Skeletal muscle satellite cell (primary cell): ENCODE data around the gene ANKS1B.
"Not testable (repeated sequence)": the region's sequence is repeated elsewhere in the genome, so short reads cannot be mapped to it uniquely, and the experiment has no call there.

Experiments used
- H3K27me3 ChIP-seq: 2 replicates; pipeline ENCODE4 v1.7.0; 2013; ENCODE audit warnings: low read length; ENCODE audit not compliant: control insufficient read depth, insufficient read depth
- H3K36me3 ChIP-seq: 2 replicates; pipeline ENCODE4 v1.7.0; 2013; ENCODE audit warnings: mild to moderate bottlenecking, control low read depth, low read length; ENCODE audit not compliant: insufficient read depth
- H3K4me1 ChIP-seq: 2 replicates; pipeline ENCODE4 v1.7.0; 2013; ENCODE audit warnings: low read length; ENCODE audit not compliant: control insufficient read depth, insufficient read depth
- H3K4me2 ChIP-seq: 2 replicates; pipeline ENCODE4 v1.7.0; 2013; ENCODE audit warnings: mild to moderate bottlenecking, low read length
- H3K4me3 ChIP-seq: 2 replicates; pipeline ENCODE4 v1.7.0; 2013; ENCODE audit warnings: low read length
- H3K9ac ChIP-seq: 2 replicates; pipeline ENCODE4 v1.7.0; 2013; ENCODE audit warnings: mild to moderate bottlenecking, low read depth, low read length, moderate library complexity
- H3K9me3 ChIP-seq: replicated peaks from 2 replicates; pipeline ENCODE4 v1.7.0; 2013; ENCODE audit warnings: mild to moderate bottlenecking, control low read depth, low read length

ANKS1B gene

GRCh38 chr12:98980508-98980907 lies 1004.2 kb downstream of the ANKS1B start:
- no peak overlapping the region for H3K4me2 ChIP-seq
- no peaks in the 10 kb centered on the region for H3K4me1 ChIP-seq
- H3K9ac ChIP-seq = no peak overlapping the region
- no peaks in the 10 kb centered on the region for H3K27me3 ChIP-seq
- no peak overlapping the region for H3K4me3 ChIP-seq
- H3K9me3 ChIP-seq = no peaks in the 10 kb centered on the region
- no peaks in the 10 kb centered on the region for H3K36me3 ChIP-seq

GRCh38 chr12:98977186-98977585 lies 1007.5 kb downstream of the ANKS1B start:
- H3K4me2 ChIP-seq = no peak overlapping the region
- no peaks in the 10 kb centered on the region for H3K36me3 ChIP-seq
- H3K4me1 ChIP-seq = no peaks in the 10 kb centered on the region
- H3K4me3 ChIP-seq = no peak overlapping the region
- no peaks in the 10 kb centered on the region for H3K27me3 ChIP-seq
- H3K9ac ChIP-seq = no peak overlapping the region
- H3K9me3 ChIP-seq = no peaks in the 10 kb centered on the region

GRCh38 chr12:98974767-98975381 lies 1009.9 kb downstream of the ANKS1B start:
- no peaks in the 10 kb centered on the region for H3K27me3 ChIP-seq
- no peaks in the 10 kb centered on the region for H3K9me3 ChIP-seq
- no peak overlapping the region for H3K9ac ChIP-seq
- H3K4me2 ChIP-seq = no peak overlapping the region
- no peaks in the 10 kb centered on the region for H3K4me1 ChIP-seq
- no peak overlapping the region for H3K4me3 ChIP-seq
- no peaks in the 10 kb centered on the region for H3K36me3 ChIP-seq

GRCh38 chr12:98973395-98973794 lies 1011.3 kb downstream of the ANKS1B start:
- no peaks in the 10 kb centered on the region for H3K4me1 ChIP-seq
- H3K36me3 ChIP-seq = no peaks in the 10 kb centered on the region
- H3K9me3 ChIP-seq = no peaks in the 10 kb centered on the region
- H3K27me3 ChIP-seq = no peaks in the 10 kb centered on the region
- H3K4me2 ChIP-seq = no peak overlapping the region
- H3K4me3 ChIP-seq = no peak overlapping the region
- H3K9ac ChIP-seq = no peak overlapping the region

GRCh38 chr12:98970950-98971349 lies 1013.8 kb downstream of the ANKS1B start:
- Histone ChIP-seq H3K4me1 (no peaks in the 10 kb centered on the region), H3K9ac (no peak overlapping the region), H3K9me3 (no peaks in the 10 kb centered on the region), H3K36me3 (no peaks in the 10 kb centered on the region), H3K27me3 (no peaks in the 10 kb centered on the region), H3K4me2 (no peak overlapping the region), H3K4me3 (no peak overlapping the region)

- Histone ChIP-seq H3K4me2 (no peak overlapping the region), H3K4me3 (no peak overlapping the region), H3K27me3 (no peaks in the 10 kb centered on the region), H3K36me3 (no peaks in the 10 kb centered on the region), H3K9ac (no peak overlapping the region), H3K4me1 (no peaks in the 10 kb centered on the region), H3K9me3 (no peaks in the 10 kb centered on the region)
Measured at GRCh38 chr12:98970210-98970609, 1014.5 kb downstream of the ANKS1B start.

- Histone ChIP-seq H3K4me3 (no peak overlapping the region), H3K9me3 (no peaks in the 10 kb centered on the region), H3K4me1 (no peaks in the 10 kb centered on the region)
Measured at GRCh38 chr12:98968896-98969295, 1015.8 kb downstream of the ANKS1B start.

GRCh38 chr12:98957135-98957534 lies 1027.6 kb downstream of the ANKS1B start:
- not testable (repeated sequence) for H3K36me3 ChIP-seq

More at GRCh38 chr12:98968896-98969295, 1015.8 kb downstream of the ANKS1B start:
- H3K4me2 ChIP-seq = no peak overlapping the region
- no peak overlapping the region for H3K9ac ChIP-seq
- H3K36me3 ChIP-seq = no peaks in the 10 kb centered on the region
- H3K27me3 ChIP-seq = no peaks in the 10 kb centered on the region

GRCh38 chr12:98955284-98955683 lies 1029.5 kb downstream of the ANKS1B start:
- H3K4me1 ChIP-seq = no peaks in the 10 kb centered on the region
- H3K9me3 ChIP-seq = no peaks in the 10 kb centered on the region
- no peak overlapping the region for H3K9ac ChIP-seq
- no peaks in the 10 kb centered on the region for H3K36me3 ChIP-seq
- no peaks in the 10 kb centered on the region for H3K27me3 ChIP-seq
- no peak overlapping the region for H3K4me3 ChIP-seq
- no peak overlapping the region for H3K4me2 ChIP-seq

More at GRCh38 chr12:98957135-98957534, 1027.6 kb downstream of the ANKS1B start:
- not testable (repeated sequence) for H3K4me3 ChIP-seq, H3K4me1 ChIP-seq, H3K4me2 ChIP-seq, H3K9me3 ChIP-seq, H3K9ac ChIP-seq, H3K27me3 ChIP-seq

GRCh38 chr12:98954506-98954905 lies 1030.2 kb downstream of the ANKS1B start:
- H3K4me3 ChIP-seq = no peak overlapping the region
- no peak overlapping the region for H3K9ac ChIP-seq
- H3K4me2 ChIP-seq = no peak overlapping the region
- no peaks in the 10 kb centered on the region for H3K4me1 ChIP-seq
- no peaks in the 10 kb centered on the region for H3K9me3 ChIP-seq
- no peaks in the 10 kb centered on the region for H3K27me3 ChIP-seq
- no peaks in the 10 kb centered on the region for H3K36me3 ChIP-seq

GRCh38 chr12:98951406-98951805 lies 1033.3 kb downstream of the ANKS1B start:
- Histone ChIP-seq H3K4me3 (no peak overlapping the region), H3K4me1 (no peaks in the 10 kb centered on the region), H3K9ac (no peak overlapping the region), H3K27me3 (no peaks in the 10 kb centered on the region), H3K9me3 (no peaks in the 10 kb centered on the region), H3K36me3 (no peaks in the 10 kb centered on the region), H3K4me2 (no peak overlapping the region)

GRCh38 chr12:98948343-98948949 lies 1036.3 kb downstream of the ANKS1B start:
- Histone ChIP-seq H3K36me3 (no peaks in the 10 kb centered on the region), H3K4me1 (no peaks in the 10 kb centered on the region), H3K4me2 (no peak overlapping the region), H3K4me3 (no peak overlapping the region), H3K27me3 (no peaks in the 10 kb centered on the region), H3K9ac (no peak overlapping the region), H3K9me3 (no peaks in the 10 kb centered on the region)
